GM18520 (cell line): ENCODE measurements around the gene LCN12.

Experiments
- ATAC-seq: cut with Tn5 transposase; IDR thresholded peaks from one replicate; pipeline ENCODE4 v1.9.1; 2021; ENCODE audit not compliant: unreplicated experiment

The LCN12 gene

GRCh38 chr9:136957461-136957860 is 5.4 kb downstream of the LCN12 start:
- no peak for ATAC-seq

- no peak for ATAC-seq
Measured at GRCh38 chr9:136957901-136958300, 5.8 kb downstream of the LCN12 start.

GRCh38 chr9:136958473-136958872 is 6.4 kb downstream of the LCN12 start:
- no peak for ATAC-seq

GRCh38 chr9:136958898-136959850 is 7.1 kb downstream of the LCN12 start:
- no peak for ATAC-seq

- ATAC-seq = no peak
Measured at GRCh38 chr9:136960212-136960937, 8.3 kb downstream of the LCN12 start.

- no peak for ATAC-seq
Measured at GRCh38 chr9:136960938-136961275, 8.8 kb downstream of the LCN12 start.

GRCh38 chr9:136961279-136962065 is 9.4 kb downstream of the LCN12 start:
- no peak for ATAC-seq

- ATAC-seq = no peak
Measured at GRCh38 chr9:136962163-136962562, 10.1 kb downstream of the LCN12 start.

GRCh38 chr9:136962701-136963248 is 10.7 kb downstream of the LCN12 start:
- no peak for ATAC-seq

GRCh38 chr9:136963341-136963740 is 11.3 kb downstream of the LCN12 start:
- no peak for ATAC-seq

- no peak for ATAC-seq
Measured at GRCh38 chr9:136963751-136964150, 11.7 kb downstream of the LCN12 start.

- ATAC-seq = no peak
Measured at GRCh38 chr9:136964171-136964689, 12.2 kb downstream of the LCN12 start.

GRCh38 chr9:136964833-136965422 is 12.9 kb downstream of the LCN12 start:
- ATAC-seq = no peak

- ATAC-seq = no peak
Measured at GRCh38 chr9:136965771-136966484, 13.9 kb downstream of the LCN12 start.

- no peak for ATAC-seq
Measured at GRCh38 chr9:136968333-136969127, 16.5 kb downstream of the LCN12 start.

- no peak for ATAC-seq
Measured at GRCh38 chr9:136969150-136969549, 17.1 kb downstream of the LCN12 start.

GRCh38 chr9:136969774-136970173 is 17.7 kb downstream of the LCN12 start:
- no peak for ATAC-seq

- no peak for ATAC-seq
Measured at GRCh38 chr9:136970361-136970760, 18.3 kb downstream of the LCN12 start.

GRCh38 chr9:136971746-136972145 is 19.7 kb downstream of the LCN12 start:
- no peak for ATAC-seq
